ENCODE measurements around the gene ZNF451. TPM values are rescaled to one million over a fixed set of nuclear protein-coding genes. Genes with fewer than 3 reads are reported as not detected.

ZNF451 gene
- total RNA-seq (2022; extraction: Qiagen RNA extraction; ENCODE audit: low read depth): 7.3 to 12.0 TPM (median 8.1 TPM) in 5 replicates

GRCh38 chr6:57089687-57090457, at the start of gene ZNF451:
Gene ZNF451 (plus strand): TSS chr6:57090188. CDS start chr6:57090254, 66 bp downstream.

GRCh38 chr6:57046332-57047256, 43.4 kb upstream of the ZNF451 start, which contains the start of gene KIAA1586:
Gene KIAA1586 (plus strand): TSS chr6:57046693. CDS start chr6:57046756, 63 bp downstream.

GRCh38 chr6:57172136-57173055, 82.4 kb downstream of the ZNF451 start, which contains the start of gene BAG2:
Gene BAG2 (plus strand): TSS chr6:57172326. CDS start chr6:57172698, 372 bp downstream.

Other genes with a start within 250 kb of the ZNF451 start
- gene BEND6, start 135.1 kb upstream of the ZNF451 start, total RNA-seq (2022; extraction: Qiagen RNA extraction; ENCODE audit: low read depth): 0.84 to 1.4 TPM (median 1.2 TPM) in 5 replicates
- 3.9 to 5.1 TPM (median 4.7 TPM) in 5 replicates for gene KIAA1586, start 43.5 kb upstream of the ZNF451 start, total RNA-seq (2022; extraction: Qiagen RNA extraction; ENCODE audit: low read depth)
- gene BAG2, start 82.1 kb downstream of the ZNF451 start, total RNA-seq (2022; extraction: Qiagen RNA extraction; ENCODE audit: low read depth): 7.8 to 10.1 TPM (median 9.7 TPM) in 5 replicates
- gene RAB23, start 132.1 kb downstream of the ZNF451 start, total RNA-seq (2022; extraction: Qiagen RNA extraction; ENCODE audit: low read depth): 6.9 to 8.3 TPM (median 7.4 TPM) in 5 replicates
- 11.8 to 15.4 TPM (median 12.5 TPM) in 5 replicates for gene PRIM2, start 227.4 kb downstream of the ZNF451 start, total RNA-seq (2022; extraction: Qiagen RNA extraction; ENCODE audit: low read depth)